Loucy (cell line): ENCODE results near the gene CNTNAP2.

ENCODE experiments used
- H2AFZ ChIP-seq: fragments of 200-600 bp; sonication (generic); 2 replicates; pipeline ENCODE4 v1.6.0; 2016; ENCODE audit warnings: antibody characterized with exemption, mild to moderate bottlenecking, low read length, moderate library complexity
- H3F3A ChIP-seq: fragments of 200-600 bp; 2 replicates; pipeline ENCODE4 v1.6.0; 2016; ENCODE audit warnings: antibody characterized with exemption, low read depth, mild to moderate bottlenecking
- H3K27me3 ChIP-seq: fragments of 200-600 bp; sonication (generic); 2 replicates; pipeline ENCODE4 v1.6.1; 2014; ENCODE audit warnings: low read length, mild to moderate bottlenecking; ENCODE audit not compliant: insufficient read depth, poor library complexity, severe bottlenecking
- H3K36me3 ChIP-seq: fragments of 200-600 bp; sonication (generic); 2 replicates; pipeline ENCODE4 v1.6.1; 2016; ENCODE audit warnings: low read length; ENCODE audit not compliant: insufficient read depth
- H3K4me1 ChIP-seq: fragments of 200-600 bp; sonication (generic); 2 replicates; pipeline ENCODE4 v1.5.1; 2014; ENCODE audit warnings: low read length, mild to moderate bottlenecking; ENCODE audit not compliant: insufficient read depth, poor library complexity, severe bottlenecking
- H3K4me2 ChIP-seq: fragments of 200-600 bp; sonication (generic); 2 replicates; pipeline ENCODE4 v1.6.0; 2014; ENCODE audit warnings: antibody characterized with exemption, low read length, low read depth, mild to moderate bottlenecking; ENCODE audit not compliant: poor library complexity, severe bottlenecking
- H3K4me3 ChIP-seq: fragments of 200-600 bp; sonication (generic); 2 replicates; pipeline ENCODE4 v1.5.1; 2014; ENCODE audit warnings: low read length, mild to moderate bottlenecking, mixed read lengths; ENCODE audit not compliant: poor library complexity, severe bottlenecking
- H3K79me2 ChIP-seq: fragments of 200-600 bp; sonication (generic); 2 replicates; pipeline ENCODE4 v1.6.1; 2014; ENCODE audit warnings: low read length; ENCODE audit not compliant: insufficient read depth
- H3K9ac ChIP-seq: fragments of 200-600 bp; sonication (generic); 2 replicates; pipeline ENCODE4 v1.6.0; 2014; ENCODE audit warnings: mild to moderate bottlenecking, low read depth, low read length, moderate library complexity; ENCODE audit not compliant: poor library complexity, severe bottlenecking
- H3K9me2 ChIP-seq: fragments of 200-600 bp; sonication (generic); replicated peaks from 2 replicates; pipeline ENCODE4 v1.6.1; 2016; ENCODE audit warnings: low read depth, low read length, mixed read lengths
- H3K9me3 ChIP-seq: fragments of 200-600 bp; sonication (generic); 2 replicates; pipeline ENCODE4 v1.6.1; 2014; ENCODE audit warnings: mild to moderate bottlenecking, antibody characterized with exemption, low read length, low read depth; ENCODE audit not compliant: insufficient read depth
- H4K20me1 ChIP-seq: fragments of 200-600 bp; sonication (generic); 2 replicates; pipeline ENCODE4 v1.6.0; 2014; ENCODE audit warnings: antibody characterized with exemption, low read length, mild to moderate bottlenecking; ENCODE audit not compliant: insufficient read depth, poor library complexity, severe bottlenecking
- EZH2phosphoT487 ChIP-seq: fragments of 200-600 bp; IDR thresholded peaks from 2 replicates; pipeline ENCODE4 v1.6.1; 2018; ENCODE audit warnings: antibody characterized with exemption, mild to moderate bottlenecking, moderate library complexity, borderline replicate concordance
- TF ChIP-seq, protein P1 (sequence below): fragments of 200-600 bp; sonication (generic); conservative IDR thresholded peaks from 2 replicates; pipeline ENCODE4 v1.5.1; 2014; ENCODE audit warnings: mild to moderate bottlenecking, antibody characterized with exemption, low read length

Gene CNTNAP2

DNA sequence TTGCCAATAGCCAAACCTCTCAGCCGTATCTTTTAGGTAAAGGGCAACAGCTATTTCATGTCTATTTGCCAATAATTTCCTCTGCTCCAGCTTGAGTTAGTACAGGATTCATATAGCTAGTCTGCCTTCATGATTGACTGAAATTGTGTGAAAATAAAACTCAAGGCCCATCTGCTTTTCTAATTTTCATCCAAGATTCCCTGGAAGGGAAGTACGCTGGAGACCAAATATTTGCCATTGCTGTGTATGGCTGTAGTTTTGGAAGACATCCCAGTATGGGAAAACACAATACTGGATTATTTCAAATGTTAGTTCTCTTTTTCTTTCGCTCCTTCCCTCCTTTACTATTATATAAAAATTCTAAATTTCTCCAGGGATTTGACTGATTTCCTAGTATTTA, 652.4 kb downstream of the CNTNAP2 start:
- H3K9ac ChIP-seq = no peak overlapping the region
- H3F3A ChIP-seq = no peaks in the 10 kb centered on the region
- no peak overlapping the region for H2AFZ ChIP-seq
- H3K9me2 ChIP-seq = no peaks in the 10 kb centered on the region
- H3K4me3 ChIP-seq = no peak overlapping the region
- no peaks in the 10 kb centered on the region for H3K79me2 ChIP-seq
- no peaks in the 10 kb centered on the region for H3K27me3 ChIP-seq
- no peaks in the 10 kb centered on the region for H3K9me3 ChIP-seq
- H3K4me1 ChIP-seq = no peaks in the 10 kb centered on the region
- no peaks in the 10 kb centered on the region for H3K36me3 ChIP-seq
- no peak overlapping the region for H3K4me2 ChIP-seq
- no peaks in the 10 kb centered on the region for H4K20me1 ChIP-seq
- no peak for TF ChIP-seq EZH2phosphoT487
- TF ChIP-seq, protein P1, sequence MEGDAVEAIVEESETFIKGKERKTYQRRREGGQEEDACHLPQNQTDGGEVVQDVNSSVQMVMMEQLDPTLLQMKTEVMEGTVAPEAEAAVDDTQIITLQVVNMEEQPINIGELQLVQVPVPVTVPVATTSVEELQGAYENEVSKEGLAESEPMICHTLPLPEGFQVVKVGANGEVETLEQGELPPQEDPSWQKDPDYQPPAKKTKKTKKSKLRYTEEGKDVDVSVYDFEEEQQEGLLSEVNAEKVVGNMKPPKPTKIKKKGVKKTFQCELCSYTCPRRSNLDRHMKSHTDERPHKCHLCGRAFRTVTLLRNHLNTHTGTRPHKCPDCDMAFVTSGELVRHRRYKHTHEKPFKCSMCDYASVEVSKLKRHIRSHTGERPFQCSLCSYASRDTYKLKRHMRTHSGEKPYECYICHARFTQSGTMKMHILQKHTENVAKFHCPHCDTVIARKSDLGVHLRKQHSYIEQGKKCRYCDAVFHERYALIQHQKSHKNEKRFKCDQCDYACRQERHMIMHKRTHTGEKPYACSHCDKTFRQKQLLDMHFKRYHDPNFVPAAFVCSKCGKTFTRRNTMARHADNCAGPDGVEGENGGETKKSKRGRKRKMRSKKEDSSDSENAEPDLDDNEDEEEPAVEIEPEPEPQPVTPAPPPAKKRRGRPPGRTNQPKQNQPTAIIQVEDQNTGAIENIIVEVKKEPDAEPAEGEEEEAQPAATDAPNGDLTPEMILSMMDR = no peak

DNA sequence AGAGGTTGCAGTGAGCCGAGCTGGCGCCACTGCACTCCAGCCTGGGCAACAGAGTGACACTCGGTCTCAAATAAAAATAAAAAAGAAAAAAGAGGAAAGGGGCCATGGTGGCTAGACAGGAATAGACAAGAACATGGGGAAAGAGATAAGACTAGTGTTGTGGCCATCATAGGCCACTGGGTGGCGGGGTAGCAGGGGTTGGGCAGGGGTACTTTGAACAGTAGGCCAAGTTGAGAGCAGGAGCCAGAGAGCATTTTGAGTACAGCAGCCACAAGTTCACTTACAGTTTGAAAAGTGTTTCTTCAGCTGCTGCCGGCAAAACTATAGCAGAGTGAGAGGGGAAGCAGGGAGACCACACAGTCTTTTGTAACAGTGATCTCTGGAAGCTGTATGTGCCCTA, 656.0 kb downstream of the CNTNAP2 start:
- H3K27me3 ChIP-seq = no peaks in the 10 kb centered on the region

DNA sequence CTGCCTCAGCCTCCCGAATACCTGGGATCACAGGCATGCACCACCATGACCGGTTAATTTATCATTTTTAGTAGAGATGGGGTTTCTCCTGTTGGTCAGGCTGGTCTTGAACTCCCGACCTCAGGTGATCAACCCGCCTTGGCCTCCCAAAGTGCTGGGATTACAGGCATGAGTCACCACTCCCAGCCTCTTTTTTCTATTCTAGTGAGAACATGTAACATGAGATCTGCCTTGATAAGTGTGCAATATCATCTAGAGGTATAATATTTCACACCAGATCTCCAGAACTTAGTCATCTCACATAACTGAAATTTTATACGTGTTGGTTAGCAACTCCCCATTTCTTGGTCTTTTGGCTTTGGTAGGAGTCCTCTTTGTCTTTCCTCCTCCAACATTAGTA, 656.9 kb downstream of the CNTNAP2 start:
- Histone ChIP-seq H3K36me3 (no peaks in the 10 kb centered on the region), H3K9me3 (no peaks in the 10 kb centered on the region), H3K4me1 (no peaks in the 10 kb centered on the region), H3K27me3 (no peaks in the 10 kb centered on the region), H3K79me2 (no peaks in the 10 kb centered on the region), H3F3A (no peaks in the 10 kb centered on the region), H2AFZ (no peak overlapping the region), H3K4me3 (no peak overlapping the region), H3K9ac (no peak overlapping the region), H3K4me2 (no peak overlapping the region), H3K9me2 (no peaks in the 10 kb centered on the region), H4K20me1 (no peaks in the 10 kb centered on the region)
- TF ChIP-seq, protein P1 = no peak
- TF ChIP-seq EZH2phosphoT487 = no peak

More for the DNA sequence above, 656.0 kb downstream of the CNTNAP2 start:
- Histone ChIP-seq H2AFZ (no peak overlapping the region), H3K4me3 (no peak overlapping the region), H3K4me1 (no peaks in the 10 kb centered on the region), H3K4me2 (no peak overlapping the region), H4K20me1 (no peaks in the 10 kb centered on the region), H3K9ac (no peak overlapping the region), H3K9me2 (no peaks in the 10 kb centered on the region), H3K9me3 (no peaks in the 10 kb centered on the region), H3F3A (no peaks in the 10 kb centered on the region), H3K36me3 (no peaks in the 10 kb centered on the region), H3K79me2 (no peaks in the 10 kb centered on the region)
- TF ChIP-seq, protein P1 = no peak
- TF ChIP-seq EZH2phosphoT487 = no peak
